HG02970 (cell line): ENCODE measurements around the gene DRC7.
"Not testable (repeated sequence)": the region's sequence is repeated elsewhere in the genome, so short reads cannot be mapped to it uniquely, and the experiment has no call there.

Experiments used
- ATAC-seq: cut with Tn5 transposase; IDR thresholded peaks from one replicate; pipeline ENCODE4 v1.9.1; 2021; ENCODE audit warnings: mild to moderate bottlenecking, moderate library complexity, moderate number of reproducible peaks; ENCODE audit not compliant: unreplicated experiment, low FRiP score

The DRC7 gene

DNA sequence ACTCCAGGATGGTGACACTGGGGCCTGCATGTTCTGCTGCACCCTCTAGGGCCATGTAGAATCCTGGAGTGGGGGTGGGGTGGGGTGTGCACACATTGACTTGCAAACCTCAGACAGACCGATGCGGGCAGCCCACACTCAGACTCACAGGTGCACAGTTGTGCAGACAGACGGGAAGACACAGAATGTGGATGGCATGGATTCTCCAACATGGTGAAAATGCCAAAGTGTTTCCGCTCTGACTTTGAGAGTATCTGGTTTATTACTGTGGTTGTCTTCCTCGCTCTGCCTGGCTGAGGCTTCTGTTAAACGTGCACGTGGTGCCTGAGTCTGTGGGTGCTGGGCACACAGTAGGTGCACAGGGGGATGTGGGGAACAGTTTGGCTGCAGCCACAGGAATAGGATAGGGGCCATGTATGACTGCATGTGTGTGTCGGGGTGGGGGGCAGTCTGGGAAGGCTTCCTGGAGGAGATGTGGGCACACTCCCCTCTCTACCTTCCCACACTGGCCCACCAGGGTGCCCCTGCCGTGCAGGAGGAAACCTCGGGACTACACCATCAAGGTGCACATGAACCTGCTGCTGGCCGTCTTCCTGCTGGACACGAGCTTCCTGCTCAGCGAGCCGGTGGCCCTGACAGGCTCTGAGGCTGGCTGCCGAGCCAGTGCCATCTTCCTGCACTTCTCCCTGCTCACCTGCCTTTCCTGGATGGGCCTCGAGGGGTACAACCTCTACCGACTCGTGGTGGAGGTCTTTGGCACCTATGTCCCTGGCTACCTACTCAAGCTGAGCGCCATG, 35.5 kb upstream of the DRC7 start:
- no peak for ATAC-seq

DNA sequence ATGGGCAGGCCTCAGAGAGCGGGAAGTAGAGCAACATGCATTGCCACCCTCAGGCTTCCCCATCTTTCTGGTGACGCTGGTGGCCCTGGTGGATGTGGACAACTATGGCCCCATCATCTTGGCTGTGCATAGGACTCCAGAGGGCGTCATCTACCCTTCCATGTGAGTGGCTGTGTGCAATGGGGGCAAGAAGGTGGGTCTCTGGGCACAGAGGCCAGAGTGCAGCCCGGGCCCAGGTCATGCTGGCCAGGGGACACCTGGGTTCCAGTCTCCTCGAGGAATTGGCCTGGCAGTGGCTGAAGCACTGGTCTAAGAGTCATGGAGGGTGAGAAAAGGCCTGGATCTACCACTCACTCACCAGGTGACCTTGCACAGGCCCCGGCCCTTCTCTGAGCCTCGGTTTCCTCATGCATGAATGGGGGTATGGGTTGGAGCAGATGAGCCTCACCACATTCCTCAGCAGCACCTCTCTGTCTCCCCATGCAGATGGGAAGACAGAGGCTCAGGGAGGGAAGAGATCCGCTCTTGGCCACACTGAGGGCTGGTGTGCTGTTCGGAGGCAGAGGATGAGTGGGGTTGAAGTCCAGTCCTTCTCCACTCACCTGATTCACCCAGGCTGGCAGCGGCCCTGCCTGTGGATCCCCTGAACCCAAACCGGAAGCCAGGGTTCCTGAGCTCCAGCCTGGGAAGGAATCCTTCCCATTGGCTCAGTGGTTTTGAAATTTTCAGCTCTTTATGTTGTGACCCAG, 33.7 kb upstream of the DRC7 start:
- no peak for ATAC-seq

DNA sequence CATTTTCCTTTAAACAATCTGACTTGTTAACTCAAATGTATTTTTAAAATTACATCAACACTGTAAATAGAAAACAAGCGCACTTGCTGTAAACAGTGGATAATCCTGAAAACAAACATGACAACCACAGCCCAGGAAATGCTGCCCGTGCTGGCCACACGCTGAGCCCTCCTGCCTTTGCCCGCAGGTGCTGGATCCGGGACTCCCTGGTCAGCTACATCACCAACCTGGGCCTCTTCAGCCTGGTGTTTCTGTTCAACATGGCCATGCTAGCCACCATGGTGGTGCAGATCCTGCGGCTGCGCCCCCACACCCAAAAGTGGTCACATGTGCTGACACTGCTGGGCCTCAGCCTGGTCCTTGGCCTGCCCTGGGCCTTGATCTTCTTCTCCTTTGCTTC, 33.1 kb upstream of the DRC7 start:
- ATAC-seq, result no peak

DNA sequence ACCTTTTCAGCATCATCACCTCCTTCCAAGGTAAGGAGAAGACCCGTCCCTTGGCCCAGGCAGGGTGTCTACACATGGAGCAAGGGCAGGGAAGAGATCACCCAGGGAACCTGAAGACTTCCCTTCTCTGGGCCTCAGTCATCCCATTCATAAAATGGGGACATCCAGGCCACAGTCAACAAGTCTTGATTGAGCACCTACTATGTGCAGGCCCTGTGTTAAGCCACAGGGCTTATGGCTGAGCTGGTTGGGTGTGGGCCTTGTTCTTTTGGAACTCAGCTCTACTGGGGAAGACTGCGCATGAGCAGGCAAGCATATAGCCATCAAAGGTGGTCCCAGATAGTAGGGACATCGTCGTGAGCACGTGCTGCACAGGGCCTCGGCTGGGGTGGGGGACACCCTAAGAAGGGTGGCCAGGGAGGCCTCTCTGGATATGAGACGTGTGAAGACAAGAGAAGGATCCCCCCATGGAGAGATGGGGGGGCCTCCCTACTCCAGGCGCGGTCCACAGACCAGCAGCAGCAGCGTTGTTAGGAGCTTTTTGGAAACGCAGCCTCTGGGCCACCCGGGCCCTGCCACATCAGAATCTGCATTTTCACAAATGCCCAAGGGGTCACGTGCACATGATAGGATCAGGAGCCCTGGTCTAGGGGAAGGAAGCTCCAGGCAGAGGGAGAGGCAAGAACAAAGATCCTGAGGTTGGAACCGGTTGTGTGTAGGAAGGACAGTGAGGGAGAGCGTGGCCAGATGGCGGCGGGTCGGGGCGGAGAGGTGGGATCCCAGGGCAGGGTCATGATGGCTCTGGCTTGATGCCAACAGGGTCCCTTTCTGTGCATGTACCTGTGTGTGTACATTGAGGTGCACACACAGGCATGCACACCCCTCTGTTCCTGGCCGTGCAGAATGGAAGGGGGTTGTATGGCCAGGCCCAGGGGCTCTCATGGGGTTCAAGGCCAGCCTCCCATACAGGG, 32.4 kb upstream of the DRC7 start:
- no peak for ATAC-seq

DNA sequence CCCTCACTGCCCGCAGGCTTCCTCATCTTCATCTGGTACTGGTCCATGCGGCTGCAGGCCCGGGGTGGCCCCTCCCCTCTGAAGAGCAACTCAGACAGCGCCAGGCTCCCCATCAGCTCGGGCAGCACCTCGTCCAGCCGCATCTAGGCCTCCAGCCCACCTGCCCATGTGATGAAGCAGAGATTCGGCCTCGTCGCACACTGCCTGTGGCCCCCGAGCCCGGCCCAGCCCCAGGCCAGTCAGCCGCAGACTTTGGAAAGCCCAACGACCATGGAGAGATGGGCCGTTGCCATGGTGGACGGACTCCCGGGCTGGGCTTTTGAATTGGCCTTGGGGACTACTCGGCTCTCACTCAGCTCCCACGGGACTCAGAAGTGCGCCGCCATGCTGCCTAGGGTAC, 31.2 kb upstream of the DRC7 start:
- ATAC-seq, result no peak

DNA sequence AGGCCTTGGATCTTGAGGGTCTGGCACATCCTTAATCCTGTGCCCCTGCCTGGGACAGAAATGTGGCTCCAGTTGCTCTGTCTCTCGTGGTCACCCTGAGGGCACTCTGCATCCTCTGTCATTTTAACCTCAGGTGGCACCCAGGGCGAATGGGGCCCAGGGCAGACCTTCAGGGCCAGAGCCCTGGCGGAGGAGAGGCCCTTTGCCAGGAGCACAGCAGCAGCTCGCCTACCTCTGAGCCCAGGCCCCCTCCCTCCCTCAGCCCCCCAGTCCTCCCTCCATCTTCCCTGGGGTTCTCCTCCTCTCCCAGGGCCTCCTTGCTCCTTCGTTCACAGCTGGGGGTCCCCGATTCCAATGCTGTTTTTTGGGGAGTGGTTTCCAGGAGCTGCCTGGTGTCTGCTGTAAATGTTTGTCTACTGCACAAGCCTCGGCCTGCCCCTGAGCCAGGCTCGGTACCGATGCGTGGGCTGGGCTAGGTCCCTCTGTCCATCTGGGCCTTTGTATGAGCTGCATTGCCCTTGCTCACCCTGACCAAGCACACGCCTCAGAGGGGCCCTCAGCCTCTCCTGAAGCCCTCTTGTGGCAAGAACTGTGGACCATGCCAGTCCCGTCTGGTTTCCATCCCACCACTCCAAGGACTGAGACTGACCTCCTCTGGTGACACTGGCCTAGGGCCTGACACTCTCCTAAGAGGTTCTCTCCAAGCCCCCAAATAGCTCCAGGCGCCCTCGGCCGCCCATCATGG, 30.5 kb upstream of the DRC7 start:
- ATAC-seq, result no peak

DNA sequence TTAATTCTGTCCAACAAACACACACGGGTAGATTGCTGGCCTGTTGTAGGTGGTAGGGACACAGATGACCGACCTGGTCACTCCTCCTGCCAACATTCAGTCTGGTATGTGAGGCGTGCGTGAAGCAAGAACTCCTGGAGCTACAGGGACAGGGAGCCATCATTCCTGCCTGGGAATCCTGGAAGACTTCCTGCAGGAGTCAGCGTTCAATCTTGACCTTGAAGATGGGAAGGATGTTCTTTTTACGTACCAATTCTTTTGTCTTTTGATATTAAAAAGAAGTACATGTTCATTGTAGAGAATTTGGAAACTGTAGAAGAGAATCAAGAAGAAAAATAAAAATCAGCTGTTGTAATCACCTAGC, 30.0 kb upstream of the DRC7 start:
- no peak for ATAC-seq

DNA sequence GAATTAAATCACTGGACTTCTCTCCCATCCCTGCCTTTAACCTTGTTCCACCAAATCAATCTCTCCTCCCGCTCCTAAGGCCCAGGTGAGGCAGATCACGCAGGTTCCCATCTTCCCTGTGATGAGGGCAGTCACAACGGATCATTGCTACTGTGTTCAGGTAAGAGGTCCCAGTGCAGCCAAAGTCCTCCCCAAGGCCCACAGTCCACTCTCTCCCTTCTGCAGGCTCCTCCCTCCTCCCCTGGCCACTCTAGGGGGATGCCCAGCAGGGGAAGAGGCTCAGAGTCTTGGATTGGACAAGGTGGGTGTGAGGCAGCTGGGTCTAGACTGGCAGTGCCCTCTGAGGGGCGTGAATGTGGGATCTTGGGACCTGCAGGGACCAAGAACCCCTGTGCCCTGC, 29.1 kb upstream of the DRC7 start:
- ATAC-seq, result no peak

DNA sequence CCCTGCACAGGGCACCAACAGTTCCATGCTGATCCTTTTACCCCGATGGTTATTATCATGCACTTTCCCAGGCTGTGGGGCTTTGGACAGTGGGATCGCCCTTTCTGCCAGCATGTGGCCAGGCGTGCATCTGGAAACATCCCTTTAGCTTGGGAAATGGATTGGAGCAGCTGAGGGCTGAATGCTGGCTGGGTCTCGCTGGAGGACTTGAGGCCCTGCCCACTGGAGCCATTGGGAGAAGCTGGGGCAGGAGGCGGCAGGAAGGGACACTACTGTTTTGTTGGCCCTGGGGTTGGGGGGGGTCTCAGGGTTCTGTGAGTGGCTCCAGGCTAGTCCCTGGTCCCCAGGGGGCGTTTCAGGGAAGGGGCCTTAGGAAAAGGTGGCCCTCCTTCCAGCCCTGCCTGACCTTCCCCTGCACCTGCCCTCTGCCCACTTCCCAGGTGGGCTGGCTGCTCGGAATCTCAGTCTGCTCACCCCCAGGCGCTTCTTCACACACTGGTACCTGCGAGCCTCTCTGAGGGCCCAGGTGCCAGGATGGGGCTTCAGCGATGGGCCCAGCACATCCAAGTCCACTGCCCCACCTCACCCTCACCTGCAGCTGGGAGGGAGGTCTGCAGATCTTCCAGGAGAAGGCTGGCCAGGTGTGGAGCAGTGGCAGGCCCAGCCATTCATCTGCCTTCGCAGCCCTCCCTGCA, 28.1 kb upstream of the DRC7 start:
- no peak for ATAC-seq

DNA sequence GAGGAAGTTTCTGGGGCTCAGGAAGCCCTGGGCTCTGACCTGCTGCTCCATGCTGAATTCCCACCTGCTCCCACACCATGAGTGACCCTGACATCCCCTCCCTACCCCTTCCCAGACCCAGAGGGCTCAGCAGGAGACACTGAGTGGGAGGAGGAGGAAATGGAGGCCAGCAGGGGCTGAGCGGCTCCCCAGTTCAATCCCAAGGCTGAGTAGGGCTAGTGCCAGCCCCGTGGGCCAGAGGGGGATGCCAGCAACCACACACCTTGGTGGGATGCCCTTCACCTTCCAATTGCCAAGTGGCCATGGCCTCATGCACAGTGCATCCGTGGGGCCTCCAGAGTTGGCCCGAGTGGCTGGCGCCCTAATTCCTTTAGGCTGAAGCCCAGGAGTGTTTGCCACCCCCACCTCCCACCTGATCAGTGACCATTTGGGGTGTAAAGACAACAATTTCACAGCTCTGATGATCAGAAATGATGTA, 27.5 kb upstream of the DRC7 start:
- no peak for ATAC-seq

DNA sequence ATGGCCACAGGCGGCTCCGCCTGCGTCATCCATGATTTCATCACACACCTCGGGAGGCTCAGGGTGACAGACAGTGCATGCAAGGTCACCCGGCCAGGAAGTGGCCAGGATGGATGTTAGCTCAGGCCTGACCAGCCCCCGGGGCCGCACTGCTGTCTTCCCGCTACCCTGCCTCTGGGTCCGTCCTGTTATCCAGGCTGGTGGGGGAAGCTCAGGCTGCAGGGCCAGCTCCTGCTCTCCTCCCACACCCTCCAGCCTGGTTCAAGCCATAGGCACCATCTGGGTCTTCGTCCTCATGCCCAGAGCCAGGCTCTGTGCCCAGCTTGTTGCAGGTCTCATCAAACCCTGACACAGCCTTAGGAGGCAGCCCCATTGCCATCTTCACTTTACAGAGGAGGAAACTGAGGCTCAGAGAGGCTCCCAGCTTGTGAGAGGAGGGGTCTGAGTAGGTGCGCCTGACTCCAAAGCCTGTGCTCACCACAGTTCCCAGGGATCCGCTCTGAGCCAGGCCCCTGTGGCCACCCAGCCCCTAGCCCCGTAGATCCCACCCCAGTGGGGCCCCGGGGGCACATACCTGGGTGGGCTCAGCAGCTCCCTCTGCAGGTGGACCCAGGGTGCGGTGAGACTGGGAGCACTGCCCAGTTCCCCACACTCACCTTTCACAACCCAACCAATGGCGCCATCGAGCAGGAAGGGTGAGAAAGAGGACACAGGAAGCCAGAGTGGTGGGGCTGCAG, 26.9 kb upstream of the DRC7 start:
- ATAC-seq, result no peak

DNA sequence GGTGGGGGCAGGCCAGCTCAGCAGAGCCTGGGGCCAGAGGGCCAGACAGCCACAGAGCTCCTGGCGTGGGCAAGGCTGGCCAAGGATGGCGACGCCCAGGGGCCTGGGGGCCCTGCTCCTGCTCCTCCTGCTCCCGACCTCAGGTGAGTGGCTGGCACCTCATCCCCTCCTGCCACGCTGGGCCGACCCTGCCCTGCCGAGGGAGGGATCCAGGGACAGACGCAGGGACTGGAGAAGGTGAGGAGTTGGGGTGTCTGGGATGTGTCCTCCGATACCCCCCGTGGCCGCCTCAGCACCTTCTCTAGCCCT, 26.4 kb upstream of the DRC7 start, which contains the start of gene ADGRG3:
Gene ADGRG3 (plus strand): TSS at position 44 of the 309 bp plus-strand sequence. CDS start 42 bp downstream, at position 86.
- ATAC-seq, result no peak

DNA sequence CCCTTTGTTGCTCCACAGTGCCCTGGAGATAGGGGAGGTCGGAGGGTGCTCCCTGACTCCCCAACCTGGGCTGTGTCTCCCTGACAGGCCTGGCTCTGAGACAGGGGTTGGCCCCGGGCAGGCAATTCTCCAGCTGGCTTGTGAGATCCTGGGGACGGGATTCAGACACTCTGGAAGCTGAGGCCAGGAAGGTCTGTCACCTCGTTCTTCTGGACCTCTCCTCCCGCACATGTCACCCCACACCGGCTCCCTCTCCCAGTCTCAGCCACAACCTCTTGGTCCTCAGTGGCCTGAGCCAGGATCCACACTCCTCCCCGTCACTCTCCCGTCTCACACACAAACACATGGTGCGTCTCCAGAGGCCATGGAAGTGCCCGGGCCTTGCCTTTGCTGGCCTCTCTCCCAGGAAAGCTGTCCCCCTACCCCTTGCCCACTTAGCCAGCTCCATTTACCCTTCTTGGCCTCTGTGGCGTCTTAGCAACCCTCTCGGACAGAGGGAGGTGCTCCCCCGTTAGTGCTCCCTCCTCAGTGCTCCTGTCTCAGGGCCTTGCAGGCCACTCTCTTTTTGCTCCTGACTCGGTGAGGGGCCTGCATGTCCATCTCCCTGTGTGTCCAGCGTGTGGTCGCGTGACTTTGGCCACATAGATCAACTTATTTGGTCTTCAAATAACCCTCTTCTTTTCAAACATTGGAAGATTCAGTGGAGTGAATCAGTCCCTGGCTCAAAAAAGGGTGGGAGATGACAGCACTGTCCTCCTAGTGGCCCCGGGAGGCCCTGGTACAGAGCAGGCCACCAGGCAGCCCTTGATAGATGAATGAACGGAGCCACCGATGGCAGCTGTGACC, 25.8 kb upstream of the DRC7 start:
- no peak for ATAC-seq

DNA sequence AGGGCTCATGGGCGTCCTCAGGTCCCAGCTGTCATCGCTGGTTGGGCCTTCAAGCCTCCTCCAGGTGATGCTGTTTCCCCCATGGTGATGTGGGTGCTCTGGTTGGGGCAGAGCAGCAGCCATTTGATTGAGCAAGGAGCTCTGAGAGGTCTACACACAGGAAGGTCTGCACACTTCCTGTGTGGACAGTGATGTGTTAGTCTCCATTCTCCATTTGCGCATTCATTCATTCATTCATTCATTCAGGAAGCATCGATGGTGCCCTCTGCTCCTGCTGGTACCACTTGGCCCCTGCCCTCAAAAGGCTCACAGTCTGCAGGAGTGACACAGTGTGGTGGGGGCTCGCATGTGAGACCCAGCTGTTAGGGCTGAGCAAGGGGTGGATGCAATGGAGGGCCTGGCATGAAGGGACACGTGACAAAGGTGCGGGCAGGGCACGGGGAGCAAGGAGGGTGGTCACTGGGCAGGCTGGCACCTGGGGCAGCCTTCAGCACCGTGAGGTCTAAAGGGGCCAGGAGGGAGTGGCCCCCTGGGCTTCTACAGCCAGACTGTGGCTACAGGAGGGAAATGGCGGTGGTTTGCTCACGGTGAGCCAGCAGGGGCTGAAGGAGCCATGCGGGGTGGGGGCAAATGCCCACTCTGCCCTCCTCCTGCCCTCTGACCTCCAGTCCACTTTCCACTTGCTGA, 25.0 kb upstream of the DRC7 start:
- no peak for ATAC-seq

DNA sequence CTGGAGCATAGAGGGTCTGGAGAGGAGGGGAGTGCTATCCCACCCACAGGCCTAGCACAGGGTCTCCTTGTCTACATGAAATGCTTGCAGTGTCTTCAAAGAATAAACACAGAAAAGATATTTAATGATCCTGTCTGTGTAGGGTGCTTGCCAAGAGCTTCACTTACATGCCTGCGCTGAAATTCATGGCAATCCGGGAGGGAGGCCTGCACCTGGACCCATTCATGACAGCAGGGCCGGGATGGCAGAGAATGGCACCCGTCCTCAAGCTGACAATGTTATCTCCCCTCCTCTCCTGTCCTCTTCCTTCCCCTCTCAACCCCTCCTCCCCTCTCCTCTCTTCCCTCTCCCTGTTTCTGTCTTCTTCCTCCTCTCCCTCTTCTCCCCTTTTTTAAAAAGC, 24.4 kb upstream of the DRC7 start:
- no peak for ATAC-seq

DNA sequence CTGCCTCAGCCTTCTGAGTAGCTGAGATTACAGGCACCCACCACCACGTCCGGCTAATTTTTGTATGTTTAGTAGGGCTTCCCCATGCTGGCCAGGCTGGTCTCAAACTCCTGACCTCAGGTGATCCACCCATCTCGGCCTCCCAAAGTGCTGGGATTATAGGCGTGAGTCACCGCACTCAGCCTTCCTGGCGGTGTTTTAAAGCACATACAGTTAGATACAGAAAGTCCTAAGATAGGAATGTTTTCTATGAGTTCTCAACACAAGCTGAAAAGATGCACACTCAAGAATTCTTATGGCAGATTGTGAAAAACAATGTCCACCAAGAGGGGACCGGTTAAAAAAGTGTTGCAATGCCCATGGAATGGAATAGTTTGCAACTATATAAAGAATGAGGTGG, 23.2 kb upstream of the DRC7 start:
- not testable (repeated sequence) for ATAC-seq

DNA sequence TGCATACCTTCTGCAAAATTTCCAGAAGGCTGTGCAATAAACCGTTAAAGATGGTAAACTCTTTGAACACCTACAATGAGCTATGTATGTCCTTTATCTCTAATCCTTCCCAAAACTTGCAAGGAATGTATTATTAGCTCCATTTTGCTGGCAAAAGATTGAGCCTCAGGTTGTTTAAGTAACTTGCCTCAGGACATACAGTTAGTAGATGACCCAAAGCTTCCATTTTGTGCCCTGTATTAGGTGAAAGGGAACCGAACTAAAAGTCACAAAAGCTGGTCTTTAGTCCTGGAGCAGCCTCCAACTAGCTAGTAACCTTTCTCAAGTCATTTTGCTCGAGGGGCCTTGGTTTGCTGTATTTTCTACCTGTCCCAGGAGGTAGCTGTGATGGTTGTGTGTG, 22.2 kb upstream of the DRC7 start:
- ATAC-seq, result no peak
